Measurements from ENCODE around the gene DGKK. TPM values are rescaled to one million over a fixed set of nuclear protein-coding genes. Genes with fewer than 3 reads are reported as not detected.

The DGKK gene, protein sequence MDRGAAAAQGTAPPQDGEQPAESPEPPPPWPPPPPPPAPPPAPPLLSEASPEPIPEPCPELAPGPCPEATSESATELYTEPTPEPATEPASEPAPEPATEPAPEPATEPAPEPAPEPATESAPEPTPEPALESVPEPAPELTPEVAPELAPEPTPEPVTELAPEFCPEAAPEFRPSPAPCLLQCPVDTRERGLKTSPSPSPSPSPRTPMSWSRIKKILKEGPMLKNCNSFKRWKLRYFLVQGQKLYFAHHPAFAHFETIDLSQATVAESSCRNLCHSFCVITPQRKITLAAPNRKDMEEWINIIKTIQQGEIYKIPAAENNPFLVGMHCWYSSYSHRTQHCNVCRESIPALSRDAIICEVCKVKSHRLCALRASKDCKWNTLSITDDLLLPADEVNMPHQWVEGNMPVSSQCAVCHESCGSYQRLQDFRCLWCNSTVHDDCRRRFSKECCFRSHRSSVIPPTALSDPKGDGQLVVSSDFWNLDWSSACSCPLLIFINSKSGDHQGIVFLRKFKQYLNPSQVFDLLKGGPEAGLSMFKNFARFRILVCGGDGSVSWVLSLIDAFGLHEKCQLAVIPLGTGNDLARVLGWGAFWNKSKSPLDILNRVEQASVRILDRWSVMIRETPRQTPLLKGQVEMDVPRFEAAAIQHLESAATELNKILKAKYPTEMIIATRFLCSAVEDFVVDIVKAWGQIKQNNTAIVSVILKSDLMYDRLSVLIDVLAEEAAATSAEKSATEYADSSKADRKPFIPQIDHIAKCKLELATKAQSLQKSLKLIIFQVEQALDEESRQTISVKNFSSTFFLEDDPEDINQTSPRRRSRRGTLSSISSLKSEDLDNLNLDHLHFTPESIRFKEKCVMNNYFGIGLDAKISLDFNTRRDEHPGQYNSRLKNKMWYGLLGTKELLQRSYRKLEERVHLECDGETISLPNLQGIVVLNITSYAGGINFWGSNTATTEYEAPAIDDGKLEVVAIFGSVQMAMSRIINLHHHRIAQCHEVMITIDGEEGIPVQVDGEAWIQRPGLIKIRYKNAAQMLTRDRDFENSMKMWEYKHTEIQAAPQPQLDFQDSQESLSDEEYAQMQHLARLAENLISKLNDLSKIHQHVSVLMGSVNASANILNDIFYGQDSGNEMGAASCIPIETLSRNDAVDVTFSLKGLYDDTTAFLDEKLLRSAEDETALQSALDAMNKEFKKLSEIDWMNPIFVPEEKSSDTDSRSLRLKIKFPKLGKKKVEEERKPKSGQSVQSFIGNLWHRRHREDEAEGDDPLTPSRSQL
- total RNA-seq, result not detected in 2 replicates
- 0.02 TPM for total RNA-seq (2013)
- polyA plus RNA-seq, result 0.01 TPM in 1 of 2 replicates, not detected in the other
- 0.07 TPM in 1 of 2 replicates, not detected in the other for polyA minus RNA-seq

DNA sequence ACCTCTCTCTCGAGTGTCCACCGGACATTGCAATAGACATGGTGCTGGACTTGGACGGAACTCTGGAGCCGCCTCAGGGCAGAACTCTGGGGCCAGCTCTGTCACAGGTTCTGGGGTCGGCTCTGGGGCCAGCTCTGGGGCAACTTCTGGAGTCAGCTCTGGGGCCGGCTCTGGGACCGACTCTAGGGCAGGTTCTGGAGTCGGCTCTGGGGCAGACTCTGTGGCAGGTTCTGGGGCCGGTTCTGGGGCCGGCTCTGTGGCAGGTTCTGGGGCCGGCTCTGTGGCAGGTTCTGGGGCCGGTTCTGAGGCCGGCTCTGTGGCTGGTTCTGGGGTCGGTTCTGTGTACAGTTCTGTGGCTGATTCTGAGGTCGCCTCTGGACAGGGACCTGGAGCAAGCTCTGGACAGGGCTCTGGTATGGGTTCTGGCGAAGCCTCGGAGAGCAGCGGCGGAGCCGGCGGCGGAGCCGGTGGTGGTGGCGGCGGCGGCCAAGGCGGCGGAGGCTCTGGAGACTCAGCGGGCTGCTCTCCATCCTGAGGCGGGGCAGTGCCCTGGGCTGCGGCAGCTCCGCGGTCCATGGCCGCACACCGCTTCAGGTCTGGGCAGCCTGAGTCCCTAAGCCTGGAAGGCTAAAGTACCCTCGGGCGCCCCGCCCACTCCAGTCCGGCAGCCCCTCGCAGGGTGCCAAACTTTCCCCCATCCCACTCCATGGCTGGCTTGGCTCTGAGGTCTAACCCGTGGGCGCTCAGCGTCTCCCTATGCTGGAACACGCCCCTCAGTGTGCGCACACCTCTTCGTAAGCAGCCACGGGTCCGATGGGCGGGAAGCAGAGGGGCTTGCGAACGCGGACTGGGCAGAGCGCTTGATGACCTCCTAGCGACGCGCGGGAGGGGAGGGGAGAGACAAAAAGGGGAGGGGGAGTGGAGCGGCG, at the start of gene DGKK:
TSS of gene DGKK (minus strand) at position 723 of the 929 bp plus-strand sequence. CDS start at position 576, 147 bp downstream.
- H3K4me3 Mint-ChIP-seq, result no peak within 1 kb of the TSS
- Histone ChIP-seq H3K27ac (ENCODE audit: low read length in 2 of 2) (no peak within 1 kb of the TSS), H3K9ac (ENCODE audit: low read length) (no peak within 1 kb of the TSS), H3K4me2 (replicated peaks; ENCODE audit: low read depth, low read length, poor library complexity, severe bottlenecking) (no peak within 1 kb of the TSS), H3K4me3 (ENCODE audit: control extremely low read depth in 1 of 5, extremely low read depth in 1 of 5, insufficient read depth in 1 of 5, low read depth in 2 of 5, low read length in 4 of 5) (no peak within 1 kb of the TSS), H3K4me1 (ENCODE audit: control insufficient read depth in 2 of 2, insufficient read depth in 2 of 2, low read length in 2 of 2) (no peaks in the 10 kb centered on the region), H3K9me3 (ENCODE audit: control extremely low read depth in 1 of 3, control insufficient read depth in 2 of 3, insufficient read depth in 1 of 3, low read length in 2 of 3) (no peaks in the 10 kb centered on the region), H3K36me3 (replicated peaks in 1 of 2; ENCODE audit: control extremely low read depth in 1 of 2, control insufficient read depth in 1 of 2, extremely low read depth in 1 of 2, insufficient read depth in 2 of 2, low read length in 1 of 2) (no peaks in the 10 kb centered on the region), H2AFZ (ENCODE audit: insufficient read depth, low read depth, low read length, poor library complexity, severe bottlenecking) (no peak within 1 kb of the TSS), H3K27me3 (replicated peaks in 1 of 4; ENCODE audit: control extremely low read depth in 1 of 4, control insufficient read depth in 3 of 4, insufficient read depth in 4 of 4, low read length in 3 of 4) (peaks cover 0 to 32% (median 7%) of the 10 kb centered on the region in 4 experiments), H3K79me2 (ENCODE audit: control insufficient read depth, insufficient read depth, low read length) (no peaks in the 10 kb centered on the region), H4K20me1 (ENCODE audit: control insufficient read depth, insufficient read depth, low read length, poor library complexity, severe bottlenecking) (no peaks in the 10 kb centered on the region)
- H3K9me3 Mint-ChIP-seq (ENCODE audit: insufficient read depth), result no peaks in the 10 kb centered on the region
- H3K27me3 Mint-ChIP-seq, result peaks cover 36% of the 10 kb centered on the region
- intact Hi-C loops (cut with micrococcal nuclease), result no loop called here
- 10% methylated on average over 33 of the region's 59 CpGs for WGBS (ENCODE audit: insufficient coverage)
- no peak within 1 kb of the TSS for H3K27ac Mint-ChIP-seq
- H3K4me1 Mint-ChIP-seq, result peaks cover 2% of the 10 kb centered on the region
- POLR2A ChIA-PET, result no interaction called here
- no peak for TF ChIP-seq EZH2 (IDR thresholded peaks at IDR 0.05; ENCODE audit: borderline replicate concordance, insufficient read depth, low read depth, low read length, poor library complexity, severe bottlenecking)
- TF ChIP-seq, protein P1, sequence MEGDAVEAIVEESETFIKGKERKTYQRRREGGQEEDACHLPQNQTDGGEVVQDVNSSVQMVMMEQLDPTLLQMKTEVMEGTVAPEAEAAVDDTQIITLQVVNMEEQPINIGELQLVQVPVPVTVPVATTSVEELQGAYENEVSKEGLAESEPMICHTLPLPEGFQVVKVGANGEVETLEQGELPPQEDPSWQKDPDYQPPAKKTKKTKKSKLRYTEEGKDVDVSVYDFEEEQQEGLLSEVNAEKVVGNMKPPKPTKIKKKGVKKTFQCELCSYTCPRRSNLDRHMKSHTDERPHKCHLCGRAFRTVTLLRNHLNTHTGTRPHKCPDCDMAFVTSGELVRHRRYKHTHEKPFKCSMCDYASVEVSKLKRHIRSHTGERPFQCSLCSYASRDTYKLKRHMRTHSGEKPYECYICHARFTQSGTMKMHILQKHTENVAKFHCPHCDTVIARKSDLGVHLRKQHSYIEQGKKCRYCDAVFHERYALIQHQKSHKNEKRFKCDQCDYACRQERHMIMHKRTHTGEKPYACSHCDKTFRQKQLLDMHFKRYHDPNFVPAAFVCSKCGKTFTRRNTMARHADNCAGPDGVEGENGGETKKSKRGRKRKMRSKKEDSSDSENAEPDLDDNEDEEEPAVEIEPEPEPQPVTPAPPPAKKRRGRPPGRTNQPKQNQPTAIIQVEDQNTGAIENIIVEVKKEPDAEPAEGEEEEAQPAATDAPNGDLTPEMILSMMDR (IDR thresholded peaks at IDR 0.05), result no peak
- ATAC-seq (ENCODE audit: low read depth), result no peak
- no peak for DNase-seq
- CTCF ChIA-PET, result no interaction called here
